Endothelial cell of umbilical vein (primary cell): ENCODE results near the gene PPP2R2C. TPM values are rescaled to one million over a fixed set of nuclear protein-coding genes. Genes with fewer than 3 reads are reported as not detected.

ENCODE experiments used
- BruUV-seq: library from RNA; stranded (reverse); fragments of 400-500 nt; replicated peaks from 2 replicates; lab custom pipeline; 2021; lab: Mats Ljungman, UMichigan
- CTCF ChIA-PET: fragments of 300-600, 350-600 bp; sonication (Branson Sonifier 250); formaldehyde crosslinking; loops from one replicate; lab custom pipeline; 2021; ENCODE audit warnings: antibody characterized with exemption, inconsistent platforms; lab: Charles Lee
- POLR2A ChIA-PET: fragments of 300-600, 350-600 bp; sonication (Branson Sonifier 250); formaldehyde crosslinking; loops from one replicate; lab custom pipeline; 2021; ENCODE audit warnings: antibody characterized with exemption, inconsistent platforms; lab: Charles Lee
- DNase-seq: peaks from one replicate; pipeline ENCODE4 v3.0.0-alpha.2; 2011; ENCODE audit warnings: low read depth, low spot score
- FAIRE-seq: peaks from 2 replicates; lab custom pipeline; 2011; peaks lifted over from hg19 to GRCh38; lab: Jason Lieb, UNC
- H2AFZ ChIP-seq: 2 replicates; pipeline ENCODE4 v1.6.0; 2012; ENCODE audit warnings: low read depth, low read length, control low read depth, inconsistent platforms
- H3K27ac ChIP-seq: 2 replicates; pipeline ENCODE4 v1.5.1; 2011; ENCODE audit warnings: low read depth, mild to moderate bottlenecking, control low read depth, low read length, moderate library complexity; ENCODE audit not compliant: insufficient read depth
- H3K27me3 ChIP-seq, 2 experiments: 2 replicates each; pipeline versions ENCODE4 v1.6.0 to v1.6.1; 2011; ENCODE audit warnings: low read length in 2 of 2, mixed read lengths in 1 of 2; ENCODE audit not compliant: control insufficient read depth in 2 of 2, insufficient read depth in 2 of 2
- H3K36me3 ChIP-seq, 2 experiments: 2 replicates in 1 of 2; 3 replicates in 1 of 2; pipeline ENCODE4 v1.5.1; 2011; ENCODE audit warnings: low read length in 2 of 2, mild to moderate bottlenecking in 1 of 2, moderate library complexity in 1 of 2; ENCODE audit not compliant: control insufficient read depth in 2 of 2, insufficient read depth in 2 of 2; ENCODE audit errors: extremely low read depth in 1 of 2
- H3K4me1 ChIP-seq: 3 replicates; pipeline ENCODE4 v1.5.1; 2011; ENCODE audit warnings: mild to moderate bottlenecking, low read length; ENCODE audit not compliant: control insufficient read depth, insufficient read depth; ENCODE audit errors: extremely low read depth
- H3K4me2 ChIP-seq: 2 replicates; pipeline ENCODE4 v1.6.1; 2011; ENCODE audit warnings: low read length, control low read depth, mixed read lengths; ENCODE audit not compliant: insufficient read depth
- H3K4me3 ChIP-seq, 3 experiments: fragments of 200-600 bp in 1 of 3; sonication (generic), shearing (Covaris generic) in 1 of 3; replicated peaks in 1 of 3; 2 replicates each; pipeline ENCODE4 v1.5.1; 2011 to 2016; ENCODE audit warnings: control low read depth in 3 of 3, low read length in 3 of 3, mild to moderate bottlenecking in 2 of 3, inconsistent platforms in 1 of 3, low read depth in 1 of 3, moderate library complexity in 1 of 3; ENCODE audit not compliant: insufficient read depth in 1 of 3
- H3K79me2 ChIP-seq: 2 replicates; pipeline ENCODE4 v1.6.0; 2012; ENCODE audit warnings: low read length, inconsistent platforms; ENCODE audit not compliant: control insufficient read depth, insufficient read depth
- H3K9ac ChIP-seq: replicated peaks from 2 replicates; pipeline ENCODE3; 2011; ENCODE audit warnings: low read length, control low read depth; ENCODE audit not compliant: insufficient read depth; ENCODE audit errors: extremely low read depth
- H3K9me1 ChIP-seq: replicated peaks from 3 replicates; pipeline ENCODE4 v1.6.0; 2011; ENCODE audit warnings: mild to moderate bottlenecking, low read length; ENCODE audit not compliant: control insufficient read depth, insufficient read depth; ENCODE audit errors: extremely low read depth
- H3K9me3 ChIP-seq: replicated peaks from 2 replicates; pipeline ENCODE4 v1.5.1; 2012; ENCODE audit warnings: low read length, inconsistent platforms; ENCODE audit not compliant: control insufficient read depth, insufficient read depth
- H4K20me1 ChIP-seq: replicated peaks from 2 replicates; pipeline ENCODE3; 2011; ENCODE audit warnings: mild to moderate bottlenecking, low read length; ENCODE audit not compliant: control insufficient read depth, insufficient read depth; ENCODE audit errors: extremely low read depth
- CTCF ChIP-seq, 2 donors: IDR thresholded peaks; 1 replicate in 1 of 2; 2 replicates in 1 of 2; pipeline ENCODE4 v1.5.1; 2011; ENCODE audit warnings: low read length in 2 of 2, mild to moderate bottlenecking in 2 of 2, moderate library complexity in 2 of 2, control low read depth in 1 of 2, inconsistent platforms in 1 of 2, low read depth in 1 of 2; ENCODE audit not compliant: insufficient read depth in 1 of 2; ENCODE audit errors: extremely low read depth in 1 of 2
- EZH2 ChIP-seq: IDR thresholded peaks from 2 replicates; pipeline ENCODE4 v1.6.1; 2012; ENCODE audit warnings: borderline replicate concordance, low read depth, mild to moderate bottlenecking, moderate library complexity, low read length, inconsistent platforms; ENCODE audit not compliant: severe bottlenecking
- FOS ChIP-seq: IDR thresholded peaks from 2 replicates; pipeline ENCODE4 v1.6.1; 2011; ENCODE audit warnings: mild to moderate bottlenecking, low read length, moderate library complexity, borderline replicate concordance; ENCODE audit not compliant: insufficient read depth
- GATA2 ChIP-seq: IDR thresholded peaks from 2 replicates; pipeline ENCODE4 v1.7.0; 2011; ENCODE audit warnings: low read depth, mild to moderate bottlenecking, moderate library complexity, mixed read lengths, low read length; ENCODE audit not compliant: insufficient read length, insufficient read depth
- JUN ChIP-seq: IDR thresholded peaks from 2 replicates; pipeline ENCODE4 v1.6.1; 2011; ENCODE audit warnings: borderline replicate concordance, low read depth; ENCODE audit not compliant: insufficient read length, insufficient read depth
- MAX ChIP-seq: IDR thresholded peaks from 2 replicates; pipeline ENCODE4 v1.6.1; 2011; ENCODE audit not compliant: insufficient read depth, insufficient read length
- MYC ChIP-seq: IDR thresholded peaks from one replicate; pipeline ENCODE4 v1.6.1; 2011; ENCODE audit warnings: mild to moderate bottlenecking, low read depth, low read length
- POLR2A ChIP-seq: IDR thresholded peaks from 2 replicates; pipeline ENCODE4 v1.6.1; 2012; ENCODE audit warnings: low read depth, mild to moderate bottlenecking, control low read depth, low read length
- POLR2AphosphoS5 ChIP-seq: IDR thresholded peaks from 2 replicates; pipeline ENCODE4 v1.6.1; 2012; ENCODE audit warnings: low read depth, mild to moderate bottlenecking, control low read depth, low read length, moderate library complexity; ENCODE audit not compliant: insufficient read depth
- dilution Hi-C: fragments of 300-500 bp; cut with MboI; formaldehyde crosslinking; loops from one replicate; pipeline ENCODE4 v1.15.0; 2019; ENCODE audit warnings: low sequenced_read_pairs; ENCODE audit not compliant: extremely low pct_ligation_motif_present
- intact Hi-C: fragments of 100-400 bp; cut with micrococcal nuclease; formaldehyde crosslinking; loops from one replicate; pipeline ENCODE4 v1.10.0; 2022
- polyA plus RNA-seq, 4 experiments: library from polyadenylated mRNA; depleted of rRNA in 3 of 4; stranded (reverse) in 3 of 4; unstranded in 1 of 4; fragments of >200 nt; gene quantifications; 2 replicates each; pipeline versions ENCODE4 v1.2.1 to v1.2.3, GENCODE V29; 2011 to 2012; ENCODE audit warnings: missing spikeins in 1 of 4
- total RNA-seq: library from RNA; stranded (reverse); gene quantifications from 2 replicates; pipeline ENCODE4 v1.2.3, GENCODE V29; 2021

Gene PPP2R2C
- total and polyA plus RNA-seq, 2 donors (not counting 3 experiments of a cell fraction or from before 2014, with no cell fraction given): 0.03 to 0.09 TPM

GRCh38 chr4:6288342-6288741 lies 184.1 kb downstream of the PPP2R2C start:
- FAIRE-seq (no peak), DNase-seq (no peak)
- no peak overlapping the region for H3K27ac ChIP-seq
- no TSS peak for BruUV-seq
- H3K9me3 ChIP-seq: no peaks in the 10 kb centered on the region
- H3K4me3 ChIP-seq: no peak overlapping the region
- ChIA-PET POLR2A (interaction anchor here (0.7 kb wide), 1 partner anchor 22 kb away, joined by 3 read pairs; no protein-coding TSS in a partner anchor), CTCF (interaction anchor here (1.4 kb wide), 1 partner anchor 37 kb away, joined by 3 read pairs; no protein-coding TSS in a partner anchor)
- H3K9ac ChIP-seq: no peak overlapping the region
- H2AFZ ChIP-seq: no peak overlapping the region
- dilution Hi-C loops: no loop called here
- TF ChIP-seq CTCF (IDR thresholded peaks at IDR 0.05; ENCODE audit: extremely low read depth in 1 of 2, insufficient read depth in 1 of 2, low read depth in 1 of 2, low read length in 2 of 2) (no peak), POLR2AphosphoS5 (no peak), JUN (no peak), GATA2 (no peak), MYC (no peak), FOS (no peak), POLR2A (no peak), MAX (no peak), EZH2 (no peak)
- no peak overlapping the region for H3K4me2 ChIP-seq
- no peaks in the 10 kb centered on the region for H3K9me1 ChIP-seq
- peaks cover under 1% of the 10 kb centered on the region for H3K4me1 ChIP-seq
- no peaks in the 10 kb centered on the region for H3K27me3 ChIP-seq
- H4K20me1 ChIP-seq: no peaks in the 10 kb centered on the region
- peaks cover 3 to 49% of the 10 kb centered on the region in 2 experiments for H3K36me3 ChIP-seq
- H3K79me2 ChIP-seq: no peaks in the 10 kb centered on the region
- intact Hi-C loops: no loop called here
